H1 (cell line): Measurements from ENCODE around the gene SMARCE1. TPM values are rescaled to one million over a fixed set of nuclear protein-coding genes. Genes with fewer than 3 reads are reported as not detected.

Experiments used
- CTCF ChIA-PET: fragments of 300-600 bp; sonication (Branson Sonifier 250); formaldehyde crosslinking; loops from one replicate; lab custom pipeline; 2021; ENCODE audit not compliant: partially characterized antibody; lab: Charles Lee
- POLR2A ChIA-PET: fragments of 300-600 bp; sonication (Branson Sonifier 250); formaldehyde crosslinking; loops from one replicate; lab custom pipeline; 2021; ENCODE audit warnings: inconsistent platforms; ENCODE audit not compliant: partially characterized antibody; lab: Charles Lee
- DNase-seq, 2 experiments: peaks; one replicate each; pipeline versions ENCODE4 v3.0.0 to v3.0.0-alpha.2; 2010 to 2022; ENCODE audit warnings: low spot score in 2 of 2, low read depth in 1 of 2, mixed read lengths in 1 of 2
- FAIRE-seq: peaks from 2 replicates; lab custom pipeline; 2011; peaks lifted over from hg19 to GRCh38; lab: Jason Lieb, UNC
- H2AFZ ChIP-seq: 2 replicates; pipeline ENCODE4 v1.8.1; 2012; ENCODE audit warnings: low read length, inconsistent platforms
- H2AK5ac ChIP-seq: 2 replicates; pipeline ENCODE4 v1.6.1; 2013; ENCODE audit warnings: low read depth, low read length
- H2BK120ac ChIP-seq: replicated peaks from 2 replicates; pipeline ENCODE3; 2013; ENCODE audit warnings: low read depth, low read length, inconsistent platforms
- H2BK12ac ChIP-seq: 2 replicates; pipeline ENCODE4 v1.6.1; 2013; ENCODE audit warnings: low read depth, low read length
- H2BK15ac ChIP-seq: 2 replicates; pipeline ENCODE4 v1.6.1; 2013; ENCODE audit warnings: low read length
- H2BK20ac ChIP-seq: 2 replicates; pipeline ENCODE4 v1.6.1; 2013; ENCODE audit warnings: low read length
- H2BK5ac ChIP-seq: 2 replicates; pipeline ENCODE4 v1.6.1; 2013; ENCODE audit warnings: low read depth, low read length
- H3K14ac ChIP-seq: 2 replicates; pipeline ENCODE4 v1.6.1; 2013; ENCODE audit warnings: inconsistent platforms; ENCODE audit not compliant: insufficient read length
- H3K18ac ChIP-seq: 2 replicates; pipeline ENCODE4 v1.6.1; 2013; ENCODE audit warnings: low read length; ENCODE audit errors: extremely low read depth
- H3K23ac ChIP-seq: 2 replicates; pipeline ENCODE4 v1.6.1; 2013; ENCODE audit warnings: inconsistent platforms; ENCODE audit not compliant: insufficient read length
- H3K23me2 ChIP-seq: 2 replicates; pipeline ENCODE4 v1.6.1; 2013; ENCODE audit warnings: low read depth, low read length
- H3K27ac ChIP-seq: 2 replicates; pipeline ENCODE4 v1.6.1; 2011; ENCODE audit warnings: low read depth, low read length, inconsistent platforms
- H3K27me3 ChIP-seq, 4 experiments: replicated peaks in 1 of 4; 1 replicate in 1 of 4; 2 replicates in 3 of 4; pipeline versions ENCODE4 v1.6.1 to v1.8.1; 2011 to 2013; ENCODE audit warnings: low read length in 3 of 4, mild to moderate bottlenecking in 3 of 4, inconsistent platforms in 2 of 4, mixed read lengths in 2 of 4, moderate library complexity in 1 of 4; ENCODE audit not compliant: control insufficient read depth in 3 of 4, insufficient read depth in 3 of 4; ENCODE audit errors: extremely low read depth in 1 of 4
- H3K36me3 ChIP-seq, 4 experiments: 2 replicates each; pipeline versions ENCODE4 v1.6.1 to v1.8.1; 2011 to 2013; ENCODE audit warnings: mild to moderate bottlenecking in 4 of 4, low read length in 3 of 4, moderate library complexity in 2 of 4, control low read depth in 1 of 4, inconsistent platforms in 1 of 4; ENCODE audit not compliant: insufficient read depth in 4 of 4, control insufficient read depth in 2 of 4
- H3K4ac ChIP-seq: replicated peaks from 2 replicates; pipeline ENCODE3; 2013; ENCODE audit warnings: low read length, low read depth, mixed read lengths, inconsistent platforms; ENCODE audit not compliant: insufficient read length
- H3K4me1 ChIP-seq, 4 experiments: replicated peaks in 1 of 4; 1 replicate in 1 of 4; 2 replicates in 3 of 4; pipeline versions ENCODE4 v1.6.1 to v1.8.1; 2011 to 2013; ENCODE audit warnings: low read length in 3 of 4, inconsistent platforms in 2 of 4, mixed read lengths in 1 of 4; ENCODE audit not compliant: insufficient read depth in 4 of 4, control insufficient read depth in 3 of 4
- H3K4me2 ChIP-seq, 2 experiments: 2 replicates each; pipeline versions ENCODE4 v1.6.1 to v1.8.1; 2011 to 2013; ENCODE audit warnings: low read depth in 2 of 2, low read length in 2 of 2, control low read depth in 1 of 2, inconsistent platforms in 1 of 2, mild to moderate bottlenecking in 1 of 2; ENCODE audit not compliant: insufficient read depth in 1 of 2
- H3K4me3 ChIP-seq, 4 experiments: fragments of 200-600, 300-600 bp in 1 of 4; sonication (generic), shearing (Covaris generic), sonication (Bioruptor Twin) in 1 of 4; 2 replicates each; pipeline versions ENCODE4 v1.5.1 to v1.8.1; 2011 to 2016; ENCODE audit warnings: low read length in 4 of 4, low read depth in 3 of 4, control low read depth in 2 of 4, inconsistent platforms in 2 of 4, mild to moderate bottlenecking in 2 of 4, mixed read lengths in 1 of 4, moderate library complexity in 1 of 4; ENCODE audit not compliant: insufficient read depth in 2 of 4; ENCODE audit errors: extremely low read depth in 1 of 4
- H3K56ac ChIP-seq: replicated peaks from 2 replicates; pipeline ENCODE3; 2013; ENCODE audit warnings: low read depth, mild to moderate bottlenecking, mixed read lengths, low read length, inconsistent platforms; ENCODE audit not compliant: insufficient read length
- H3K79me1 ChIP-seq: 2 replicates; pipeline ENCODE4 v1.6.1; 2013; ENCODE audit warnings: low read depth, low read length, control low read depth
- H3K79me2 ChIP-seq, 2 experiments: 2 replicates each; pipeline versions ENCODE4 v1.6.1 to v1.8.1; 2012 to 2013; ENCODE audit warnings: low read length in 2 of 2, mild to moderate bottlenecking in 2 of 2, inconsistent platforms in 1 of 2; ENCODE audit not compliant: insufficient read depth in 2 of 2, control insufficient read depth in 1 of 2
- H3K9ac ChIP-seq, 4 experiments: replicated peaks in 1 of 4; 1 replicate in 1 of 4; 2 replicates in 3 of 4; pipeline versions ENCODE4 v1.6.1 to v1.8.1; 2011 to 2013; ENCODE audit warnings: low read depth in 3 of 4, low read length in 3 of 4, control low read depth in 2 of 4, mild to moderate bottlenecking in 2 of 4, moderate library complexity in 2 of 4, inconsistent platforms in 1 of 4; ENCODE audit errors: extremely low read depth in 1 of 4
- H3K9me3 ChIP-seq, 2 experiments: 2 replicates each; pipeline versions ENCODE4 v1.6.1 to v1.8.1; 2012 to 2013; ENCODE audit warnings: mild to moderate bottlenecking in 2 of 2, moderate library complexity in 2 of 2, control low read depth in 1 of 2, inconsistent platforms in 1 of 2, low read depth in 1 of 2, low read length in 1 of 2, mixed read lengths in 1 of 2; ENCODE audit not compliant: insufficient read depth in 2 of 2
- H4K20me1 ChIP-seq, 2 experiments: replicated peaks in 1 of 2; 2 replicates each; pipeline versions ENCODE3 to v1.8.1; 2011 to 2013; ENCODE audit warnings: inconsistent platforms in 2 of 2, low read length in 2 of 2, mild to moderate bottlenecking in 1 of 2; ENCODE audit not compliant: insufficient read depth in 2 of 2, control insufficient read depth in 1 of 2
- H4K5ac ChIP-seq: 2 replicates; pipeline ENCODE4 v1.6.1; 2013; ENCODE audit warnings: low read length, low read depth, mixed read lengths, inconsistent platforms; ENCODE audit not compliant: insufficient read length
- H4K8ac ChIP-seq: 2 replicates; pipeline ENCODE4 v1.8.0; 2013; ENCODE audit warnings: mild to moderate bottlenecking, moderate library complexity, low read length, inconsistent platforms; ENCODE audit not compliant: insufficient read depth; ENCODE audit errors: extremely low read depth
- H4K91ac ChIP-seq: replicated peaks from 2 replicates; pipeline ENCODE3; 2013; ENCODE audit warnings: low read length, mixed read lengths, inconsistent platforms; ENCODE audit not compliant: insufficient read length
- ASH2L ChIP-seq: fragments of 200-600, 300-600 bp; sonication (generic); IDR thresholded peaks from one replicate; pipeline ENCODE4 v1.7.1; 2017; ENCODE audit warnings: low read length
- BCL11A ChIP-seq, 2 experiments: IDR thresholded peaks; one replicate each; pipeline ENCODE4 v1.6.1; 2011; ENCODE audit warnings: low read depth in 2 of 2, low read length in 2 of 2, mild to moderate bottlenecking in 2 of 2
- CHD1 ChIP-seq: IDR thresholded peaks from 2 replicates; pipeline ENCODE4 v1.6.1; 2012; ENCODE audit warnings: low read depth, low read length, improper control_type of control experiment
- SUZ12 ChIP-seq: fragments of 200-600 bp; sonication (generic); IDR thresholded peaks from 2 replicates; pipeline ENCODE4 v1.6.1; 2012; ENCODE audit warnings: mild to moderate bottlenecking, inconsistent platforms, low read length, moderate library complexity, mixed read lengths
- TAF1 ChIP-seq: IDR thresholded peaks from 2 replicates; pipeline ENCODE4 v1.6.1; 2011; ENCODE audit warnings: mild to moderate bottlenecking, low read depth, low read length
- TBP ChIP-seq: IDR thresholded peaks from 2 replicates; pipeline ENCODE4 v1.6.1; 2011; ENCODE audit warnings: low read depth, low read length, improper control_type of control experiment
- TCF12 ChIP-seq: IDR thresholded peaks from 2 replicates; pipeline ENCODE4 v1.6.1; 2011; ENCODE audit warnings: low read depth, mild to moderate bottlenecking, low read length
- WGBS, 2 experiments: shearing (Covaris generic) in 1 of 2; methylation state at CpG; one replicate each; pipeline versions ENCODE4 v1.1.6 to v1.1.7; 2013 to 2015; ENCODE audit warnings: low lambda C conversion rate in 2 of 2, mixed read lengths in 2 of 2, inconsistent platforms in 1 of 2, low coverage in 1 of 2, missing lambda C conversion rate in 1 of 2; ENCODE audit not compliant: insufficient replicate concordance in 2 of 2, insufficient coverage in 1 of 2, insufficient read length in 1 of 2; ENCODE audit errors: extremely low coverage in 1 of 2, missing lambda C conversion rate in 1 of 2; 5-methylcytosine and 5-hydroxymethylcytosine counted together
- polyA plus RNA-seq, 7 experiments: library from polyadenylated mRNA; depleted of rRNA in 3 of 7; stranded (reverse) in 5 of 7; unstranded in 2 of 7; fragments of >200 nt in 5 of 7; fragments of 200-250 nt in 2 of 7; gene quantifications; 1 replicate in 5 of 7; 2 replicates in 1 of 7; 4 replicates in 1 of 7; pipeline versions ENCODE4 v1.2.1 to v1.2.3, GENCODE V29; 2011 to 2013; ENCODE audit warnings: missing spikeins in 2 of 7, mixed read lengths in 2 of 7
- total RNA-seq: library from RNA; stranded (reverse); fragmentation: NEBNext Ultra II Directional; extraction: Animal tissue kit (Norgen Biotek cat#: 25700); gene quantifications from 2 replicates; pipeline ENCODE4 v1.2.1, GENCODE V29; 2021
- TF ChIP-seq, protein P1 (sequence below): IDR thresholded peaks from 2 replicates; pipeline ENCODE4 v1.6.1; 2012; ENCODE audit warnings: inconsistent platforms
- TF ChIP-seq, protein P2 (sequence below), 3 experiments: IDR thresholded peaks; 1 replicate in 2 of 3; 2 replicates in 1 of 3; pipeline versions ENCODE4 v1.5.1 to v1.6.1; 2011; ENCODE audit warnings: low read length in 3 of 3, mild to moderate bottlenecking in 3 of 3, inconsistent platforms in 2 of 3, low read depth in 1 of 3, moderate library complexity in 1 of 3; ENCODE audit not compliant: insufficient read depth in 1 of 3; ENCODE audit errors: control extremely low read depth in 1 of 3
- TF ChIP-seq, protein P3 (sequence below): IDR thresholded peaks from 2 replicates; pipeline ENCODE4 v1.6.1; 2011; ENCODE audit warnings: low read depth, mild to moderate bottlenecking, low read length; ENCODE audit not compliant: insufficient read depth

The SMARCE1 gene
- total and polyA plus RNA-seq, 2 of the 8 experiments (the other 6 are each of a cell fraction or from before 2014, with no cell fraction given), result 30.7 to 131 TPM

DNA sequence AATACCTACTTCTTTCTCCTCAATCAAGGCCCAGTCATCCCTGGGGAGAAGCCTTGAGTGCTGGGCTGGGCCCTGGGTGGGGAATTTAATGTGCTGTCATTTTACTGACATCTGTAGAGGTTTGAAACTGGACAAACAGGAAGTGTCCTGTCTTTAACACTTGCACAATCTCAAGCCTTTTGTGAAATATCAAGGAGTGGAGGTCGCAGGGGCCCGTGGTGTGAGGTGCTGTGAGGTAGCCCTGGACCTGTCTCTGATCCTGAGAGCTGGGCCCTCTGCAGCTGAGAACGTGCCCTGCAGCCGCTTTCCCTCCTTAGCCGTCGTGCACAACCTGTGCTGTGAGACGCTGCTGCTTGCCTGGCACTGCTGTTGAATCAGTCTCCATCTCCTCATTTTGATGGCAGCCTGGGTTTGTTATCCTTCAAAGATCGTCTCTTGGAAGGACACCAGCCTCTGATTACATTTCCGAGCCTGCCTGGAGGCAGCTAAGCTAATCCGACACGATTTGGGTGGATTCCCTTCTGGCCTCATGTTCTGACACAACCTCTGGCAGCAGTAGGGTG lies 29.9 kb downstream of the SMARCE1 start:
- POLR2A ChIA-PET, result interaction anchor here (1.9 kb wide), 1 partner anchor 9 kb away, joined by 7 read pairs; no protein-coding TSS in a partner anchor
- H3K9ac ChIP-seq, result no peak overlapping the region
- H2BK12ac ChIP-seq, result no peak overlapping the region
- H2BK120ac ChIP-seq, result no peak overlapping the region
- H3K4me3 ChIP-seq, result no peak overlapping the region
- H3K9me3 ChIP-seq, result no peaks in the 10 kb centered on the region
- H2BK15ac ChIP-seq, result no peak overlapping the region
- no peaks in the 10 kb centered on the region for H4K20me1 ChIP-seq
- no peaks in the 10 kb centered on the region for H3K79me2 ChIP-seq
- H3K18ac ChIP-seq, result no peak overlapping the region
- H3K4ac ChIP-seq, result no peak overlapping the region
- H3K27ac ChIP-seq, result no peak overlapping the region
- H4K5ac ChIP-seq, result no peak overlapping the region
- H4K91ac ChIP-seq, result no peak overlapping the region
- DNase-seq, result no peak
- H2BK20ac ChIP-seq, result no peak overlapping the region
- H2AK5ac ChIP-seq, result no peak overlapping the region
- no peak overlapping the region for H3K56ac ChIP-seq
- no peak overlapping the region for H3K23ac ChIP-seq
- H2AFZ ChIP-seq, result no peak overlapping the region
- no peak overlapping the region for H4K8ac ChIP-seq
- no peaks in the 10 kb centered on the region for H3K4me1 ChIP-seq
- H3K27me3 ChIP-seq, result no peaks in the 10 kb centered on the region
- CTCF ChIA-PET, result interaction anchor here (0.6 to 4.4 kb wide), 10 partner anchors 10 to 985 kb away, joined by 3 to 43 read pairs (median 3); no protein-coding TSS in a partner anchor
- H3K79me1 ChIP-seq, result no peaks in the 10 kb centered on the region
- no peak overlapping the region for H2BK5ac ChIP-seq
- 79% methylated on average over 9 of the region's 11 CpGs; no CpG with 5 or more reads in 1 of the 2 experiments for WGBS, 2 experiments
- no peak for FAIRE-seq
- no peak overlapping the region for H3K14ac ChIP-seq
- H3K36me3 ChIP-seq, result no peaks in the 10 kb centered on the region
- H3K4me2 ChIP-seq, result no peak overlapping the region
- no peaks in the 10 kb centered on the region; the same call in 1 of the 2 replicates for H3K23me2 ChIP-seq
- TF ChIP-seq, protein P1, sequence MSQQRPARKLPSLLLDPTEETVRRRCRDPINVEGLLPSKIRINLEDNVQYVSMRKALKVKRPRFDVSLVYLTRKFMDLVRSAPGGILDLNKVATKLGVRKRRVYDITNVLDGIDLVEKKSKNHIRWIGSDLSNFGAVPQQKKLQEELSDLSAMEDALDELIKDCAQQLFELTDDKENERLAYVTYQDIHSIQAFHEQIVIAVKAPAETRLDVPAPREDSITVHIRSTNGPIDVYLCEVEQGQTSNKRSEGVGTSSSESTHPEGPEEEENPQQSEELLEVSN, result peak; percentile 53; the same call in 1 of the 2 replicates
- no peak for TF ChIP-seq TAF1
- TF ChIP-seq BCL11A (IDR thresholded peaks at IDR 0.05; ENCODE audit: low read depth in 2 of 2, low read length in 2 of 2), result no peak
- TF ChIP-seq, protein P2, sequence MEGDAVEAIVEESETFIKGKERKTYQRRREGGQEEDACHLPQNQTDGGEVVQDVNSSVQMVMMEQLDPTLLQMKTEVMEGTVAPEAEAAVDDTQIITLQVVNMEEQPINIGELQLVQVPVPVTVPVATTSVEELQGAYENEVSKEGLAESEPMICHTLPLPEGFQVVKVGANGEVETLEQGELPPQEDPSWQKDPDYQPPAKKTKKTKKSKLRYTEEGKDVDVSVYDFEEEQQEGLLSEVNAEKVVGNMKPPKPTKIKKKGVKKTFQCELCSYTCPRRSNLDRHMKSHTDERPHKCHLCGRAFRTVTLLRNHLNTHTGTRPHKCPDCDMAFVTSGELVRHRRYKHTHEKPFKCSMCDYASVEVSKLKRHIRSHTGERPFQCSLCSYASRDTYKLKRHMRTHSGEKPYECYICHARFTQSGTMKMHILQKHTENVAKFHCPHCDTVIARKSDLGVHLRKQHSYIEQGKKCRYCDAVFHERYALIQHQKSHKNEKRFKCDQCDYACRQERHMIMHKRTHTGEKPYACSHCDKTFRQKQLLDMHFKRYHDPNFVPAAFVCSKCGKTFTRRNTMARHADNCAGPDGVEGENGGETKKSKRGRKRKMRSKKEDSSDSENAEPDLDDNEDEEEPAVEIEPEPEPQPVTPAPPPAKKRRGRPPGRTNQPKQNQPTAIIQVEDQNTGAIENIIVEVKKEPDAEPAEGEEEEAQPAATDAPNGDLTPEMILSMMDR (IDR thresholded peaks at IDR 0.05; ENCODE audit: control extremely low read depth in 1 of 3, insufficient read depth in 1 of 3, low read depth in 1 of 3, low read length in 3 of 3), result peak in 2 of 3 experiments; percentile 23 to 44; a peak in 2 of 4 replicates
- TF ChIP-seq SUZ12, result no peak
- TF ChIP-seq CHD1, result no peak
- TF ChIP-seq, protein P3, sequence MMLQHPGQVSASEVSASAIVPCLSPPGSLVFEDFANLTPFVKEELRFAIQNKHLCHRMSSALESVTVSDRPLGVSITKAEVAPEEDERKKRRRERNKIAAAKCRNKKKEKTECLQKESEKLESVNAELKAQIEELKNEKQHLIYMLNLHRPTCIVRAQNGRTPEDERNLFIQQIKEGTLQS, result no peak
- no peak for TF ChIP-seq TCF12
- no peak for TF ChIP-seq TBP
- TF ChIP-seq ASH2L, result no peak
